Measurements from ENCODE around the gene KNDC1. TPM values are rescaled to one million over a fixed set of nuclear protein-coding genes. Genes with fewer than 3 reads are reported as not detected.

The KNDC1 gene
- total RNA-seq, 1 experiment from 2014 or later = 15.7 TPM

GRCh38 chr10:133251388-133252222 lies 91.6 kb downstream of the KNDC1 start:
- Mint-ChIP-seq H3K27me3 (ENCODE audit: low read depth) (peaks cover 6% of the 10 kb centered on the region), H3K4me3 (no peak overlapping the region), H3K36me3 (ENCODE audit: insufficient read depth in 1 of 3, low read depth in 3 of 3) (no peaks in the 10 kb centered on the region), H3K4me1 (peaks cover 10 to 23% of the 10 kb centered on the region in 2 experiments), H3K9me3 (no peaks in the 10 kb centered on the region; a peak in 2 of 5 replicates), H3K27ac (peak overlapping the region in 1 of 3 experiments; percentile 63; a peak in 1 of 7 replicates)
- H3K4ac ChIP-seq (ENCODE audit: low read depth, low read length) = no peak overlapping the region
- H2AK5ac ChIP-seq (ENCODE audit: insufficient read length, low read length) = no peak overlapping the region
- no peak overlapping the region for H2BK20ac ChIP-seq (ENCODE audit: low read depth, low read length, poor library complexity, severe bottlenecking)
- H2BK15ac ChIP-seq (ENCODE audit: low read depth, low read length) = no peak overlapping the region
- no peak overlapping the region for H4K91ac ChIP-seq (ENCODE audit: insufficient read length, low read depth, low read length)
- no peaks in the 10 kb centered on the region for H3K9me3 ChIP-seq (ENCODE audit: control insufficient read depth, low read depth, low read length)
- no CpG with 5 or more reads among the region's 28 CpGs for WGBS (ENCODE audit: extremely low coverage, insufficient read length, low lambda C conversion rate)
- H3T11ph ChIP-seq (ENCODE audit: low read length) = no peak overlapping the region
- no peak overlapping the region for H4K5ac ChIP-seq (ENCODE audit: insufficient read length, low read depth, low read length)
- H2AFZ ChIP-seq (ENCODE audit: low read length) = no peak overlapping the region
- TF ChIP-seq CTCF (conservative IDR thresholded peaks at IDR 0.05) = no peak
- H3K23ac ChIP-seq (ENCODE audit: insufficient read length, low read depth, low read length) = no peak overlapping the region
- H3K79me1 ChIP-seq (ENCODE audit: insufficient read depth, low read depth, low read length, poor library complexity, severe bottlenecking) = no peaks in the 10 kb centered on the region
- no peak overlapping the region; the same call in 1 of the 2 replicates for H3K14ac ChIP-seq (ENCODE audit: insufficient read depth, low read length)
- no peak overlapping the region for H3K56ac ChIP-seq (ENCODE audit: insufficient read length, low read depth, low read length)
- DNase-seq = no peak
- H3K79me2 ChIP-seq (ENCODE audit: insufficient read depth, low read length) = no peaks in the 10 kb centered on the region
- H4K20me1 ChIP-seq (ENCODE audit: control insufficient read depth, insufficient read depth, insufficient read length) = no peaks in the 10 kb centered on the region
- H2BK5ac ChIP-seq (ENCODE audit: insufficient read length, low read length) = no peak overlapping the region
- no peak overlapping the region for H2BK120ac ChIP-seq (ENCODE audit: low read depth, low read length, poor library complexity, severe bottlenecking)
- no peak overlapping the region for H3K4me2 ChIP-seq (ENCODE audit: insufficient read depth, insufficient read length, low read length)
- no peaks in the 10 kb centered on the region for H3K23me2 ChIP-seq (ENCODE audit: insufficient read length, low read depth, low read length, poor library complexity, severe bottlenecking)
- H3K18ac ChIP-seq (ENCODE audit: insufficient read length, low read depth, low read length) = no peak overlapping the region
- H3K27me3 ChIP-seq (ENCODE audit: insufficient read depth, low read length) = no peaks in the 10 kb centered on the region
- no peak overlapping the region for H3K9ac ChIP-seq (ENCODE audit: extremely low read depth, insufficient read length, low read length)
- no peak overlapping the region for H4K8ac ChIP-seq (replicated peaks; ENCODE audit: insufficient read length, low read depth, low read length)
- no peak overlapping the region for H2BK12ac ChIP-seq (ENCODE audit: insufficient read length, low read depth, low read length)
- no peak overlapping the region for H3K27ac ChIP-seq (ENCODE audit: insufficient read length, low read depth, low read length)
- H3K4me1 ChIP-seq (ENCODE audit: insufficient read depth, low read length) = no peaks in the 10 kb centered on the region

Data from H9 (cell line).